Caco-2 (cell line): Measurements from ENCODE around the gene EWSR1. TPM values are rescaled to one million over a fixed set of nuclear protein-coding genes. Genes with fewer than 3 reads are reported as not detected.

ENCODE experiments used
- BruUV-seq: library from RNA; stranded (reverse); fragments of 400-500 nt; replicated peaks from 2 replicates; lab custom pipeline; 2021; lab: Mats Ljungman, UMichigan
- CTCF ChIA-PET: fragments of 300-600 bp; sonication (Branson Sonifier 250); formaldehyde crosslinking; loops from one replicate; lab custom pipeline; 2022; ENCODE audit warnings: antibody characterized with exemption; lab: Charles Lee
- POLR2A ChIA-PET: fragments of 300-600 bp; sonication (Branson Sonifier 250); formaldehyde crosslinking; loops from one replicate; lab custom pipeline; 2022; ENCODE audit warnings: antibody characterized with exemption; lab: Charles Lee
- DNase-seq, 2 experiments: peaks; one replicate each; pipeline versions ENCODE4 v3.0.0 to v3.0.0-alpha.2; 2020 to 2022
- H3K27me3 ChIP-seq: replicated peaks from 2 replicates; pipeline ENCODE4 v1.6.0; 2011; ENCODE audit warnings: low read length; ENCODE audit not compliant: control insufficient read depth, insufficient read depth
- H3K36me3 ChIP-seq: 2 replicates; pipeline ENCODE4 v1.5.1; 2011; ENCODE audit warnings: low read length; ENCODE audit not compliant: control insufficient read depth, insufficient read depth
- H3K4me1 ChIP-seq: fragments of 250-450 bp; sonication (Bioruptor Pico); 2 replicates; pipeline ENCODE4 v1.5.1; 2020; ENCODE audit warnings: mild to moderate bottlenecking
- H3K4me3 ChIP-seq: 2 replicates; pipeline ENCODE4 v1.5.1; 2011; ENCODE audit warnings: low read depth, mild to moderate bottlenecking, control low read depth, low read length
- H3K9me3 ChIP-seq: fragments of 250-450 bp; sonication (Bioruptor Pico); 2 replicates; pipeline ENCODE4 v1.5.1; 2020; ENCODE audit warnings: mild to moderate bottlenecking, moderate library complexity
- H3K27ac Mint-ChIP-seq: one replicate; pipeline ENCODE4 v1.8.0; 2022; ENCODE audit warnings: mixed read lengths; ENCODE audit not compliant: unreplicated experiment
- H3K27me3 Mint-ChIP-seq: one replicate; pipeline ENCODE4 v1.8.0; 2022; ENCODE audit warnings: mixed read lengths; ENCODE audit not compliant: insufficient read depth, unreplicated experiment
- H3K36me3 Mint-ChIP-seq: one replicate; pipeline ENCODE4 v1.8.0; 2022; ENCODE audit warnings: mild to moderate bottlenecking, mixed read lengths; ENCODE audit not compliant: insufficient read depth, unreplicated experiment
- H3K4me1 Mint-ChIP-seq: one replicate; pipeline ENCODE4 v1.8.0; 2022; ENCODE audit warnings: low read depth, mixed read lengths; ENCODE audit not compliant: unreplicated experiment
- H3K4me3 Mint-ChIP-seq: one replicate; pipeline ENCODE4 v1.8.0; 2022; ENCODE audit warnings: mild to moderate bottlenecking, moderate library complexity, mixed read lengths; ENCODE audit not compliant: unreplicated experiment
- H3K9me3 Mint-ChIP-seq: one replicate; pipeline ENCODE4 v1.8.0; 2022; ENCODE audit warnings: mixed read lengths; ENCODE audit not compliant: unreplicated experiment
- CTCF ChIP-seq, 2 experiments: fragments of 200-600 bp in 1 of 2; IDR thresholded peaks; 1 replicate in 1 of 2; 2 replicates in 1 of 2; pipeline versions ENCODE4 v1.5.1 to v1.8.0; 2011 to 2022; ENCODE audit warnings: antibody characterized with exemption in 1 of 2, control low read depth in 1 of 2, inconsistent platforms in 1 of 2, low read depth in 1 of 2, low read length in 1 of 2, mild to moderate bottlenecking in 1 of 2, moderate library complexity in 1 of 2; ENCODE audit not compliant: insufficient read depth in 1 of 2, severe bottlenecking in 1 of 2, unreplicated experiment in 1 of 2
- intact Hi-C: fragments of 100-400 bp; cut with micrococcal nuclease; formaldehyde crosslinking; loops from one replicate; pipeline ENCODE4 v1.10.0; 2022; ENCODE audit not compliant: unreplicated experiment
- total RNA-seq: library from RNA; stranded (reverse); gene quantifications from 2 replicates; pipeline ENCODE4 v1.2.3, GENCODE V29; 2022

Gene EWSR1
- total RNA-seq, 1 experiment from 2014 or later, result 358 TPM

GRCh38 chr22:29334148-29334547 is 66.1 kb downstream of the EWSR1 start:
- Histone ChIP-seq H3K9me3 (no peaks in the 10 kb centered on the region), H3K4me3 (no peak overlapping the region), H3K36me3 (peaks cover 1% of the 10 kb centered on the region), H3K27me3 (no peaks in the 10 kb centered on the region), H3K4me1 (no peaks in the 10 kb centered on the region)
- Mint-ChIP-seq H3K4me3 (no peak overlapping the region), H3K27me3 (no peaks in the 10 kb centered on the region), H3K36me3 (peaks cover 30% of the 10 kb centered on the region), H3K4me1 (no peaks in the 10 kb centered on the region), H3K9me3 (no peaks in the 10 kb centered on the region), H3K27ac (no peak overlapping the region)
- ChIA-PET POLR2A (no interaction called here), CTCF (interaction anchor here (0.9 kb wide), 1 partner anchor 8 kb away, joined by 3 read pairs; no protein-coding TSS in a partner anchor)
- no peak for TF ChIP-seq CTCF (IDR thresholded peaks at IDR 0.05; ENCODE audit: insufficient read depth in 1 of 2, low read depth in 1 of 2, low read length in 1 of 2, severe bottlenecking in 1 of 2, unreplicated experiment in 1 of 2)
- no peak for DNase-seq
- intact Hi-C loops, result no loop called here
- no TSS peak for BruUV-seq

- no peak for DNase-seq
- POLR2A ChIA-PET, result no interaction called here
- H3K4me3 ChIP-seq, result no peak overlapping the region
- Mint-ChIP-seq H3K27me3 (no peaks in the 10 kb centered on the region), H3K27ac (no peak overlapping the region), H3K9me3 (no peaks in the 10 kb centered on the region), H3K4me1 (no peaks in the 10 kb centered on the region), H3K4me3 (no peak overlapping the region), H3K36me3 (peaks cover 35% of the 10 kb centered on the region)
- no peaks in the 10 kb centered on the region for H3K4me1 ChIP-seq
- CTCF ChIA-PET, result interaction anchor here (0.9 to 1.0 kb wide), 2 partner anchors 8 to 39 kb away, joined by 3 read pairs; no protein-coding TSS in a partner anchor
- intact Hi-C loops, result no loop called here
- no peaks in the 10 kb centered on the region for H3K9me3 ChIP-seq
- BruUV-seq, result no TSS peak
- TF ChIP-seq CTCF (IDR thresholded peaks at IDR 0.05; ENCODE audit: insufficient read depth in 1 of 2, low read depth in 1 of 2, low read length in 1 of 2, severe bottlenecking in 1 of 2, unreplicated experiment in 1 of 2), result no peak
- H3K27me3 ChIP-seq, result no peaks in the 10 kb centered on the region
- peaks cover 1% of the 10 kb centered on the region for H3K36me3 ChIP-seq
Observed at GRCh38 chr22:29334696-29335344, 66.8 kb downstream of the EWSR1 start.

- intact Hi-C loops, result no loop called here
- H3K9me3 Mint-ChIP-seq, result no peaks in the 10 kb centered on the region
- H3K36me3 ChIP-seq, result peaks cover 1% of the 10 kb centered on the region
- no peaks in the 10 kb centered on the region for H3K27me3 ChIP-seq
- no peak overlapping the region for H3K4me3 ChIP-seq
- POLR2A ChIA-PET, result no interaction called here
- no TSS peak for BruUV-seq
- CTCF ChIA-PET, result no interaction called here
- DNase-seq, result no peak
- no peaks in the 10 kb centered on the region for H3K9me3 ChIP-seq
- H3K4me1 ChIP-seq, result no peaks in the 10 kb centered on the region
- H3K4me3 Mint-ChIP-seq, result no peak overlapping the region
- H3K4me1 Mint-ChIP-seq, result no peaks in the 10 kb centered on the region
- peaks cover 36% of the 10 kb centered on the region for H3K36me3 Mint-ChIP-seq
- H3K27me3 Mint-ChIP-seq, result no peaks in the 10 kb centered on the region
- H3K27ac Mint-ChIP-seq, result no peak overlapping the region
- no peak for TF ChIP-seq CTCF (IDR thresholded peaks at IDR 0.05; ENCODE audit: insufficient read depth in 1 of 2, low read depth in 1 of 2, low read length in 1 of 2, severe bottlenecking in 1 of 2, unreplicated experiment in 1 of 2)
Observed at GRCh38 chr22:29335656-29336055, 67.6 kb downstream of the EWSR1 start.
